GM19239 (cell line): ENCODE results near the gene STK16.
"Not testable (repeated sequence)": the region's sequence is repeated elsewhere in the genome, so short reads cannot be mapped to it uniquely, and the experiment has no call there.

Experiments
- DNase-seq: peaks from one replicate; pipeline ENCODE4 v3.0.0; 2011; ENCODE audit warnings: low spot score; ENCODE audit not compliant: insufficient read length
- FAIRE-seq: peaks from 2 replicates; lab custom pipeline; 2011; peaks lifted over from hg19 to GRCh38; lab: Jason Lieb, UNC

Gene STK16

DNA sequence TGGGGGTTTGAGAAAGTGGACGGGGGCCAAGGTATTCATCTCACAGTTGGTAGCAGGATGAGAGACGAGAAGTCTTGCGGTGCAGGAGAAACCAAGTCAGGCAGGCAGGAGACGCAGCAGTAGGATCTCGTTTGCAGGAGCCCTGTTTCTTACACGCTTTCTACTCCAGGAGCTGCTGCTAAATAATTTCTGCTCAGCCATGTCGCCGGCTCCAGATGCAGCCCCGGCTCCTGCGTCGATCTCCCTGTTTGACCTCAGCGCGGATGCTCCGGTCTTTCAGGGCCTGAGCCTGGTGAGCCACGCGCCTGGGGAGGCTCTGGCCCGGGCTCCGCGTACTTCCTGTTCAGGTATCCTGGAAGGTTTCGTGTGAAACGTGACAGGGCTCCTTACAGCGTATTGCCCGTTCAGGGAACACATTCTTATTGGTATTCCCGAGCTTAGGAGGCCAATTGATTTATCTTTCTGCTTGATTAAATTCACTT lies 15.2 kb upstream of the STK16 start:
- FAIRE-seq (peak; percentile 74), DNase-seq (no peak)

DNA sequence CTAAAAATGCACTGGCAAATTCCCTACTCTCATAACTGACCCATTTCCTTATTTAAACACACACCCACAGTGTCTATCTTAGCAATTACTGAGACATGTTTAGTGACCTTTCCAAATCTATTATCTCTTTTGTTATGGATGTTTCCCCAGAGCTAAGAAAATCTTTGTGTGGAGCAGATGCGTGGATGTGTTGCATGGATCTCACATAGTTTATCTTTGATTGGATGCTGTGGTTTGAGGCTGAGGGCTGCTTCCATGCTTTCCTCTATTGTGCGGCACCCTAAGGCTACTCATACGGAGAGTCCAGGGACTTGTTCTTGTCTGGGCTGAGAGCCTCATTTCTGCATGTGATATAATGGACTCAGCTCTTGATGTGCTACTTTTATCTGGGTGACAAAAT lies 10.9 kb upstream of the STK16 start:
- FAIRE-seq (no peak), DNase-seq (no peak)

DNA sequence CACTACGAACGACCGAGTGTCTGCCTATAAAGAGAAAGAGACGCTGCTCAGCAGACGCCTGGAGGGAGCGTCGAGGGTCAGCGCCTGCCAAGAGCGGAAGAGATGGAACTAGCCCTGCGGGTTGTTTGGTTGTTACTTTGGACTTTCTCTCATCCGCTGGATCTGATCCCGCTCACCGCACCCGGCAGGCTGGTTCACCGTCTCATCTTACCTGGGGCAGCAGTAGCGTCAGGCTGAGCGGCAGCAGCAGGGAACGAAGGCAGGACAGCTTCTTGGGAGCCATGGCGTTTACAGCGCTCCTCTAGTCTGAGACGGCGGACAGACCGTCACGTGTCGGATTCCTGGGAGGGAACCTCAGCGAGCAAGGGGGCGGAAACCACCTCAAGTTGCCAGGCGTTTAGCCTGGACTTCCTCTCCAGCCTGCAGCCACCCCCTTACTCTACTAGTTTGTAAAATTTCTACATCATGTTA lies 2.0 kb upstream of the STK16 start:
- FAIRE-seq (no peak), DNase-seq (no peak)

DNA sequence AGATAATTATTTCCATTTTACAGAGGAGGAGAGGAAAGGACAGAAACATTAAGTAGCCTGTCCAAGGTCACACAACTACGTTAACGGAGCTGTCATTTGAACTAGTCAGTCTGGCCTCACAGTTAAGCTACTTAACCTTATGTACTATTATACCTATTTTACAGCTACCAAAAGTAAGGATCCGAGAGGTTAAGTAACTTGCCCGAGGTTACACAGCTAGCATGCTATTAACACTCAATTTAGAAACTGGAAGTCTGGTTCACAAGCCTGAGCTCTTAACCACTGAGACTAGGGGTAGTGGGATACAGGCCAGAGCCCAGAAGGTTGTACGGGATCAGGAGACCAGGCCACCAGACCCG lies 511 bp upstream of the STK16 start:
- DNase-seq (no peak), FAIRE-seq (peak; percentile 71)

- peak; percentile 48 for FAIRE-seq
- DNase-seq: no peak
Observed at GRCh38 chr2:219245899-219246230, 586 bp downstream of the STK16 start.

DNA sequence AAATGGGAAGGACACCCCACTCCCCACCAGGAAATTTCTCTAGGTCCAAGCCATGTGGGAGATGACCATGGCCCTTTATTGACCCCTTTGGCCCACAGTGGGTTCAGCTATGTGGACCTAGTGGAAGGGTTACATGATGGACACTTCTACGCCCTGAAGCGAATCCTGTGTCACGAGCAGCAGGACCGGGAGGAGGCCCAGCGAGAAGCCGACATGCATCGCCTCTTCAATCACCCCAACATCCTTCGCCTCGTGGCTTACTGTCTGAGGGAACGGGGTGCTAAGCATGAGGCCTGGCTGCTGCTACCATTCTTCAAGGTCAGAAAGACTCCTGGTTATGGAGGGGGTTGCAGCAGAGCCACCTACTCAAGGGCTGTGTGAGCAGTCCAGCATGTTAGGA lies 1.3 kb downstream of the STK16 start:
- DNase-seq (no peak), FAIRE-seq (no peak)

- no peak for FAIRE-seq
- DNase-seq: no peak
Observed at GRCh38 chr2:219247678-219248642, 2.7 kb downstream of the STK16 start.

DNA sequence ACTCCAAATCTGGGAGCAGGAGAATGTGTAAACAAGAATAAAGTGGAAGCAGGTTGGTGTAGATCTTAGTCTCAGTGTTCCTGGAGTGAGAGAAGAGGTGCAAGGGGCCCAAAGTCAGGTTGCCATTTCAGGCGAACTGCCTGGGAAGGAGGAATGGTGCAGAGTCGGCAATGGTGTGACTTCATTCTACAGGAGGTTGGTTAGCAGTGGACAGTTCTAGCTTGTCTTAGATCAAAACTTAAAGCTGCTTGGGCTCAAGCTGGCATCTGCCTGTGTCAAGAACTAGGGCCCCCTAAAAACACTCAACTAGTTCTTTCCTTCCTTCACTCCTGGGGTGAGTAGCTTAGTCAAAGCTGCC lies 3.5 kb downstream of the STK16 start:
- peak; percentile 33 for FAIRE-seq
- DNase-seq: no peak

- no peak for DNase-seq
Observed at GRCh38 chr2:219249203-219249980, 4.1 kb downstream of the STK16 start.

GRCh38 chr2:219250049-219250781 lies 4.9 kb downstream of the STK16 start:
- FAIRE-seq (no peak), DNase-seq (no peak)

More at GRCh38 chr2:219249203-219249980, 4.1 kb downstream of the STK16 start:
- peak; percentile 93 for FAIRE-seq

- no peak for FAIRE-seq
- DNase-seq: no peak
Observed at GRCh38 chr2:219251656-219252055, 6.4 kb downstream of the STK16 start.

- peak; percentile 66 for FAIRE-seq
- no peak for DNase-seq
Observed at GRCh38 chr2:219252084-219252483, 6.8 kb downstream of the STK16 start.

DNA sequence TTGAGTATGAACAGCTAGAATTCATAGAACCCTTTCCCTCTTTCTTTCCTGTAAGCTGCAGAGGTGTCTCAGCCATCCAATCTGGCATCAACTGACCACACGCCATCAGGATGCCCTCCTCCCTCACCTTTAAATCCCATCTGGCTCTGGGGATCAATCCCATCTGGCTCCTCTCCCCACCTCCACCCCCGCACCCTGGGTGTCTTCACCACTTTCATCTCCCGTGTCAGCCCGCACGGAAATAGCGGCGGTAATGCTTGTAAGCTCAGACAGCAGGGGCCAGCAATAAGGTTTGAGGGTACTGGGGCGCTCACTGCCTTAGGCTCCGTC lies 7.3 kb downstream of the STK16 start:
- no peak for DNase-seq
- peak; percentile 62 for FAIRE-seq

GRCh38 chr2:219252900-219253752 lies 7.8 kb downstream of the STK16 start, which contains the start of gene TUBA4B:
TUBA4B (plus strand) TSS chr2:219253243; CDS start chr2:219253408, 165 bp downstream.
- no peak for DNase-seq
- peak; percentile 21 for FAIRE-seq

GRCh38 chr2:219253753-219254589 lies 8.7 kb downstream of the STK16 start, which contains the start of gene TUBA4A:
TUBA4A (minus strand) TSS chr2:219253918; CDS start chr2:219253858, 60 bp downstream.
- FAIRE-seq (peak; percentile 83), DNase-seq (peak; percentile 87)

DNA sequence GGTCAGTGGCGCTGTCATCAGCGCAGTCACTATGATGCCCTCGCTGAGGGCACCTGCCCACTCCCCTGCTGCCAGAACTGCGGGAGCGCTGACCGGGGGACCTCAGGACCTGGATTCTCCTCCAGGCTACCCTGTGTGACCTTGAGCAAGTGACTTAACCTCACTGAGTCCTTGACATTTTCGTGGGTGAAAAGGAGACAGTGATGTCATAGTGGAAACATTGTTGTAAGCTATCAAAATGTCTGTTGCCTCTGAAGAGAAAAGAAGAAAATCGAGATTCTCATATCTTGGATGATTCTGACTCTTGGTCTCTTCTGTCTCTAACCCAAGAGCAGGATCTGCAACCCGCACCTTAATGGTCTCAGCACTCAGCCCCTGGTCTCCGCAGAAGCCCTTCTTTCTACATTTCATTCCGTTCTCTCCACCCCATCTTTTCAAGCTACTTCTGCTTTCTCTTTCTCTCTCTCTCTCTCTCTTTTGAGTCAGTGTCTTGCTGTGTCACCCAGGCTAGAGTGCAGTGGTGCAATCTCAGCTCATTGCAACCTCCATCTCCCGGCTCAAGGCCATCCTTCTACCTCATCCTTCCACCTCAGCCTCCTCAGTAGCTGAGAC lies 9.4 kb downstream of the STK16 start:
- DNase-seq (no peak), FAIRE-seq (peak; percentile 84)

DNA sequence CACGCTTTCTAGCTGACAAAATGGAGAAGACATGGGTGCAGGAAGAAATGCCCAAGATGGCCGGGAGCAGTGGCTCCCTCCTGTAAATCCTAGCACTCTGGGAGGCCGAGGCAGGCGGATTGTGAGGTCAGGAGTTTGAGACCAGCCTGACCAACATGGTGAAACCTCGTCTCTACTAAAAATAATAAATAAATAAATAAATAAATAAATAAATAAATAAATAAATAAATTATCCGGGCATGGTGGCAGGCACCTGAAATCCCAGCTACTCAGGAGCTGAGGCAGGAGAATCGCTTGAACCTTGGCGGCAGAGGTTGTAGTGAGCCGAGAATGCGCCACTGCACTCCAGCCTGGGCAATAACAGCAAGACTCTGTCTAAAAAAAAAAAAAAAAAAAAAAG lies 13.7 kb downstream of the STK16 start:
- not testable (repeated sequence) for DNase-seq, FAIRE-seq
